ENCODE data around the gene MCL1. TPM values are rescaled to one million over a fixed set of nuclear protein-coding genes. Genes with fewer than 3 reads are reported as not detected.

Gene MCL1
- polyA plus RNA-seq, 1 of the 3 experiments (the other 2 are of a cell fraction): 110 TPM

DNA sequence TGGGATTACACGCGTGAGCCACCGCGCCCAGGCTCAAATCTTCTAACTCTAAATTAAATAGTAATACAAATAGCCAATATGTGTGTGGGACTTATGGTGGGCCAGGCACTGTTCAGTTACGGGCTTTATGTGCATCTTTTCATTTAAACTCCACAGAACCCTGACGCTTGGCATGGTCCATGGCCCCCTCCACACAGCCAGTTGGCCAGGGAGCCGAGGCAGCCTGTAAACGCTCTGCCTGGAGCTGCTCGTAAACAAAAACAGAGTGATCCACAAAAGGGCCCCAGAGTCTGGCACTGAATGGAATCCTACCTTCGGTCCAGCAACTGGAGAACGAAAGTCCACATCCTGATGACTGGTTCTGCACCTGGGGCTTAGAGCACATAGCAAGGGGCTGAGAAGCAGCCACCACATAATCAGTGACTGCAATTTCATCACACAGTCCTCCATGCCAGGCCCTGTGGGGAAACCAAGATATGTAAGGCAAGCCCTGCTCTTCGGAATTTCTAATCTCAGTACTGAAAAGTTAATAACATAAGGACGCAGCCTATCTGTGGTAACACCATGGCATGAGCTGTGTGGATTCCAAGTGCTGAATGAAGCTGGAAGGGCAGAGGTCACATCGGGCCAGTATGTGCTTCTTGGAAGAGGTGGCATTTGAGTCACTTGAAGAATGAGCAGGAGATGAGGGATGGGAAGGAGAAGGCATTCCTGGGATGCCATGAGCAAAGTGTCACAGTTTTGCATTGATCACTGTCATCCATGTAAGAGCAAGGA lies 43.7 kb downstream of the MCL1 start:
- no peak for DNase-seq
- Histone ChIP-seq H3K9me3 (no peaks in the 10 kb centered on the region), H3K4me3 (ENCODE audit: low read depth in 2 of 2, low read length in 1 of 2) (no peak overlapping the region), H3K27ac (ENCODE audit: low read depth in 2 of 2, low read length in 1 of 2) (no peak overlapping the region), H3K27me3 (ENCODE audit: insufficient read depth) (no peaks in the 10 kb centered on the region), H3K9ac (no peak overlapping the region), H3K9me2 (no peaks in the 10 kb centered on the region), H3K79me2 (ENCODE audit: insufficient read depth) (no peaks in the 10 kb centered on the region), H3K36me3 (replicated peaks in 1 of 2; ENCODE audit: control insufficient read depth in 1 of 2, insufficient read depth in 2 of 2, low read length in 1 of 2) (no peaks in the 10 kb centered on the region), H2AFZ (ENCODE audit: low read depth) (no peak overlapping the region), H3F3A (replicated peaks; ENCODE audit: insufficient read depth) (peaks cover 4% of the 10 kb centered on the region), H4K20me1 (ENCODE audit: insufficient read depth) (no peaks in the 10 kb centered on the region), H3K4me1 (ENCODE audit: control insufficient read depth in 1 of 2, insufficient read depth in 2 of 2, low read depth in 1 of 2, low read length in 1 of 2) (peaks cover 2 to 4% of the 10 kb centered on the region in 2 experiments; a peak in 2 of 4 replicates), H3K4me2 (no peak overlapping the region)
- ChIA-PET CTCF (interaction anchor here (2.0 to 2.1 kb wide), 2 partner anchors 15 to 25 kb away, joined by 5 to 8 read pairs; no protein-coding TSS in a partner anchor), POLR2A (no interaction called here)
- 84% methylated on average over 14 of the region's 14 CpGs for WGBS (ENCODE audit: low lambda C conversion rate)
- TF ChIP-seq, protein P1, sequence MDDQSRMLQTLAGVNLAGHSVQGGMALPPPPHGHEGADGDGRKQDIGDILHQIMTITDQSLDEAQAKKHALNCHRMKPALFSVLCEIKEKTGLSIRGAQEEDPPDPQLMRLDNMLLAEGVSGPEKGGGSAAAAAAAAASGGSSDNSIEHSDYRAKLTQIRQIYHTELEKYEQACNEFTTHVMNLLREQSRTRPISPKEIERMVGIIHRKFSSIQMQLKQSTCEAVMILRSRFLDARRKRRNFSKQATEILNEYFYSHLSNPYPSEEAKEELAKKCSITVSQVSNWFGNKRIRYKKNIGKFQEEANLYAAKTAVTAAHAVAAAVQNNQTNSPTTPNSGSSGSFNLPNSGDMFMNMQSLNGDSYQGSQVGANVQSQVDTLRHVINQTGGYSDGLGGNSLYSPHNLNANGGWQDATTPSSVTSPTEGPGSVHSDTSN (IDR thresholded peaks at IDR 0.05): peak; percentile 36; the same call in 1 of the 2 replicates
- no peak for TF ChIP-seq FOXM1 (IDR thresholded peaks at IDR 0.05; ENCODE audit: low read depth)

GRCh38 chr1:150534002-150534401 lies 45.4 kb downstream of the MCL1 start:
- TF ChIP-seq NRF1 (IDR thresholded peaks at IDR 0.05; ENCODE audit: low read depth, low read length): no peak
- no peak for TF ChIP-seq ZBTB33 (IDR thresholded peaks at IDR 0.05; ENCODE audit: borderline replicate concordance, low read depth)
- TF ChIP-seq USF2 (IDR thresholded peaks at IDR 0.05; ENCODE audit: borderline replicate concordance, low read depth, low read length): no peak
- TF ChIP-seq SMC3 (IDR thresholded peaks at IDR 0.05; ENCODE audit: low read depth, low read length): no peak
- TF ChIP-seq USF1 (IDR thresholded peaks at IDR 0.05; ENCODE audit: borderline replicate concordance, low read depth): no peak
- no peak for TF ChIP-seq YY1 (IDR thresholded peaks at IDR 0.05; ENCODE audit: low read depth)
- no peak for TF ChIP-seq RAD21 (IDR thresholded peaks at IDR 0.05; ENCODE audit: low read length)
- no peak for TF ChIP-seq ELF1 (IDR thresholded peaks at IDR 0.05)
- TF ChIP-seq, protein P1 (IDR thresholded peaks at IDR 0.05): no peak
- TF ChIP-seq JUND (IDR thresholded peaks at IDR 0.05): no peak
- TF ChIP-seq IRF3 (IDR thresholded peaks at IDR 0.05; ENCODE audit: low read depth, low read length): no peak
- no peak for TF ChIP-seq FOSL2 (IDR thresholded peaks at IDR 0.05; ENCODE audit: borderline replicate concordance, low read depth)
- no peak for TF ChIP-seq RXRA (IDR thresholded peaks at IDR 0.05; ENCODE audit: borderline replicate concordance, low read depth)
- TF ChIP-seq GABPA (IDR thresholded peaks at IDR 0.05; ENCODE audit: low read depth): no peak
- H3K4me2 ChIP-seq: no peak overlapping the region
- peaks cover 4% of the 10 kb centered on the region for H3F3A ChIP-seq (replicated peaks; ENCODE audit: insufficient read depth)
- no peaks in the 10 kb centered on the region for H3K9me2 ChIP-seq
- H3K79me2 ChIP-seq (ENCODE audit: insufficient read depth): no peaks in the 10 kb centered on the region
- 85% methylated on average over 5 of the region's 6 CpGs for WGBS (ENCODE audit: low lambda C conversion rate)
- H3K4me1 ChIP-seq (ENCODE audit: control insufficient read depth in 1 of 2, insufficient read depth in 2 of 2, low read depth in 1 of 2, low read length in 1 of 2): peaks cover 4% of the 10 kb centered on the region in 2 experiments; a peak in 2 of 4 replicates
- ChIA-PET POLR2A (interaction anchor here (0.6 to 1.2 kb wide), 2 partner anchors 18 to 32 kb away, joined by 3 to 5 read pairs; partner anchors contain the start of gene FALEC), CTCF (interaction anchor here (0.9 to 4.6 kb wide), 2 partner anchors 11 to 279 kb away, joined by 4 to 69 read pairs; partner anchors contain the start of gene ADAMTSL4)
- no peak overlapping the region for H3K9ac ChIP-seq
- H4K20me1 ChIP-seq (ENCODE audit: insufficient read depth): no peaks in the 10 kb centered on the region
- no peak overlapping the region for H3K27ac ChIP-seq (ENCODE audit: low read depth in 2 of 2, low read length in 1 of 2)
- no peaks in the 10 kb centered on the region for H3K9me3 ChIP-seq
- H3K4me3 ChIP-seq (ENCODE audit: low read depth in 2 of 2, low read length in 1 of 2): no peak overlapping the region
- no peaks in the 10 kb centered on the region for H3K36me3 ChIP-seq (replicated peaks in 1 of 2; ENCODE audit: control insufficient read depth in 1 of 2, insufficient read depth in 2 of 2, low read length in 1 of 2)
- DNase-seq: no peak
- no peaks in the 10 kb centered on the region for H3K27me3 ChIP-seq (ENCODE audit: insufficient read depth)
- H2AFZ ChIP-seq (ENCODE audit: low read depth): no peak overlapping the region
